ENCODE results near the gene GMDS.

GMDS gene

GRCh38 chr6:2133716-2134310 lies 111.6 kb downstream of the GMDS start:
- no peak for DNase-seq (ENCODE audit: low read depth in 3 of 3)

GRCh38 chr6:2132916-2133315 lies 112.5 kb downstream of the GMDS start:
- no peak for DNase-seq (ENCODE audit: low read depth in 3 of 3)

- DNase-seq (ENCODE audit: low read depth in 3 of 3): no peak
Observed at GRCh38 chr6:2132416-2132815, 113.0 kb downstream of the GMDS start.

- DNase-seq (ENCODE audit: low read depth in 3 of 3): no peak
Observed at GRCh38 chr6:2129182-2129621, 116.2 kb downstream of the GMDS start.

GRCh38 chr6:2127484-2127911 lies 117.9 kb downstream of the GMDS start:
- peak in 2 of 3 experiments; percentile 10 to 15 for DNase-seq (ENCODE audit: low read depth in 3 of 3)

- DNase-seq (ENCODE audit: low read depth in 3 of 3): no peak
Observed at GRCh38 chr6:2126351-2126750, 119.1 kb downstream of the GMDS start.

GRCh38 chr6:2125158-2125557 lies 120.2 kb downstream of the GMDS start:
- DNase-seq (ENCODE audit: low read depth in 3 of 3): no peak

GRCh38 chr6:2124260-2124709 lies 121.1 kb downstream of the GMDS start:
- DNase-seq (ENCODE audit: low read depth in 3 of 3): no peak

GRCh38 chr6:2120912-2121311 lies 124.5 kb downstream of the GMDS start:
- DNase-seq (ENCODE audit: low read depth in 3 of 3): no peak

- no peak for DNase-seq (ENCODE audit: low read depth in 3 of 3)
Observed at GRCh38 chr6:2119275-2119674, 126.1 kb downstream of the GMDS start.

GRCh38 chr6:2118136-2118535 lies 127.3 kb downstream of the GMDS start:
- no peak for DNase-seq (ENCODE audit: low read depth in 3 of 3)

GRCh38 chr6:2117447-2117846 lies 128.0 kb downstream of the GMDS start:
- no peak for DNase-seq (ENCODE audit: low read depth in 3 of 3)

GRCh38 chr6:2116496-2116895 lies 128.9 kb downstream of the GMDS start:
- DNase-seq (ENCODE audit: low read depth in 3 of 3): no peak

- DNase-seq (ENCODE audit: low read depth in 3 of 3): no peak
Observed at GRCh38 chr6:2114100-2114499, 131.3 kb downstream of the GMDS start.

- no peak for DNase-seq (ENCODE audit: low read depth in 3 of 3)
Observed at GRCh38 chr6:2111162-2111677, 134.2 kb downstream of the GMDS start.

- no peak for DNase-seq (ENCODE audit: low read depth in 3 of 3)
Observed at GRCh38 chr6:2110504-2110903, 134.9 kb downstream of the GMDS start.

GRCh38 chr6:2109796-2110195 lies 135.6 kb downstream of the GMDS start:
- DNase-seq (ENCODE audit: low read depth in 3 of 3): no peak

- no peak for DNase-seq (ENCODE audit: low read depth in 3 of 3)
Observed at GRCh38 chr6:2108700-2109306, 136.6 kb downstream of the GMDS start.

GRCh38 chr6:2104524-2104880 lies 140.9 kb downstream of the GMDS start:
- no peak for DNase-seq (ENCODE audit: low read depth in 3 of 3)

GRCh38 chr6:2103765-2104523 lies 141.5 kb downstream of the GMDS start:
- DNase-seq (ENCODE audit: low read depth in 3 of 3): no peak

GRCh38 chr6:2102966-2103365 lies 142.4 kb downstream of the GMDS start:
- no peak for DNase-seq (ENCODE audit: low read depth in 3 of 3)

- DNase-seq (ENCODE audit: low read depth in 3 of 3): no peak
Observed at GRCh38 chr6:2102316-2102883, 143.0 kb downstream of the GMDS start.
